H1 (cell line): ENCODE data around the gene BANF1. TPM values are rescaled to one million over a fixed set of nuclear protein-coding genes. Genes with fewer than 3 reads are reported as not detected.

Experiments used
- CTCF ChIA-PET: fragments of 300-600 bp; sonication (Branson Sonifier 250); formaldehyde crosslinking; loops from one replicate; lab custom pipeline; 2021; ENCODE audit not compliant: partially characterized antibody; lab: Charles Lee
- POLR2A ChIA-PET: fragments of 300-600 bp; sonication (Branson Sonifier 250); formaldehyde crosslinking; loops from one replicate; lab custom pipeline; 2021; ENCODE audit warnings: inconsistent platforms; ENCODE audit not compliant: partially characterized antibody; lab: Charles Lee
- DNase-seq, 2 experiments: peaks; one replicate each; pipeline versions ENCODE4 v3.0.0 to v3.0.0-alpha.2; 2010 to 2022; ENCODE audit warnings: low spot score in 2 of 2, low read depth in 1 of 2, mixed read lengths in 1 of 2
- FAIRE-seq: peaks from 2 replicates; lab custom pipeline; 2011; peaks lifted over from hg19 to GRCh38; lab: Jason Lieb, UNC
- H2AFZ ChIP-seq: 2 replicates; pipeline ENCODE4 v1.8.1; 2012; ENCODE audit warnings: low read length, inconsistent platforms
- H2AK5ac ChIP-seq: 2 replicates; pipeline ENCODE4 v1.6.1; 2013; ENCODE audit warnings: low read depth, low read length
- H2BK120ac ChIP-seq: replicated peaks from 2 replicates; pipeline ENCODE3; 2013; ENCODE audit warnings: low read depth, low read length, inconsistent platforms
- H2BK12ac ChIP-seq: 2 replicates; pipeline ENCODE4 v1.6.1; 2013; ENCODE audit warnings: low read depth, low read length
- H2BK15ac ChIP-seq: 2 replicates; pipeline ENCODE4 v1.6.1; 2013; ENCODE audit warnings: low read length
- H2BK20ac ChIP-seq: 2 replicates; pipeline ENCODE4 v1.6.1; 2013; ENCODE audit warnings: low read length
- H2BK5ac ChIP-seq: 2 replicates; pipeline ENCODE4 v1.6.1; 2013; ENCODE audit warnings: low read depth, low read length
- H3K14ac ChIP-seq: 2 replicates; pipeline ENCODE4 v1.6.1; 2013; ENCODE audit warnings: inconsistent platforms; ENCODE audit not compliant: insufficient read length
- H3K18ac ChIP-seq: 2 replicates; pipeline ENCODE4 v1.6.1; 2013; ENCODE audit warnings: low read length; ENCODE audit errors: extremely low read depth
- H3K23ac ChIP-seq: 2 replicates; pipeline ENCODE4 v1.6.1; 2013; ENCODE audit warnings: inconsistent platforms; ENCODE audit not compliant: insufficient read length
- H3K23me2 ChIP-seq: 2 replicates; pipeline ENCODE4 v1.6.1; 2013; ENCODE audit warnings: low read depth, low read length
- H3K27ac ChIP-seq: 2 replicates; pipeline ENCODE4 v1.6.1; 2011; ENCODE audit warnings: low read depth, low read length, inconsistent platforms
- H3K27me3 ChIP-seq, 4 experiments: replicated peaks in 1 of 4; 1 replicate in 1 of 4; 2 replicates in 3 of 4; pipeline versions ENCODE4 v1.6.1 to v1.8.1; 2011 to 2013; ENCODE audit warnings: low read length in 3 of 4, mild to moderate bottlenecking in 3 of 4, inconsistent platforms in 2 of 4, mixed read lengths in 2 of 4, moderate library complexity in 1 of 4; ENCODE audit not compliant: control insufficient read depth in 3 of 4, insufficient read depth in 3 of 4; ENCODE audit errors: extremely low read depth in 1 of 4
- H3K36me3 ChIP-seq, 4 experiments: 2 replicates each; pipeline versions ENCODE4 v1.6.1 to v1.8.1; 2011 to 2013; ENCODE audit warnings: mild to moderate bottlenecking in 4 of 4, low read length in 3 of 4, moderate library complexity in 2 of 4, control low read depth in 1 of 4, inconsistent platforms in 1 of 4; ENCODE audit not compliant: insufficient read depth in 4 of 4, control insufficient read depth in 2 of 4
- H3K4ac ChIP-seq: replicated peaks from 2 replicates; pipeline ENCODE3; 2013; ENCODE audit warnings: low read length, low read depth, mixed read lengths, inconsistent platforms; ENCODE audit not compliant: insufficient read length
- H3K4me1 ChIP-seq, 4 experiments: replicated peaks in 1 of 4; 1 replicate in 1 of 4; 2 replicates in 3 of 4; pipeline versions ENCODE4 v1.6.1 to v1.8.1; 2011 to 2013; ENCODE audit warnings: low read length in 3 of 4, inconsistent platforms in 2 of 4, mixed read lengths in 1 of 4; ENCODE audit not compliant: insufficient read depth in 4 of 4, control insufficient read depth in 3 of 4
- H3K4me2 ChIP-seq, 2 experiments: 2 replicates each; pipeline versions ENCODE4 v1.6.1 to v1.8.1; 2011 to 2013; ENCODE audit warnings: low read depth in 2 of 2, low read length in 2 of 2, control low read depth in 1 of 2, inconsistent platforms in 1 of 2, mild to moderate bottlenecking in 1 of 2; ENCODE audit not compliant: insufficient read depth in 1 of 2
- H3K4me3 ChIP-seq, 4 experiments: fragments of 200-600, 300-600 bp in 1 of 4; sonication (generic), shearing (Covaris generic), sonication (Bioruptor Twin) in 1 of 4; 2 replicates each; pipeline versions ENCODE4 v1.5.1 to v1.8.1; 2011 to 2016; ENCODE audit warnings: low read length in 4 of 4, low read depth in 3 of 4, control low read depth in 2 of 4, inconsistent platforms in 2 of 4, mild to moderate bottlenecking in 2 of 4, mixed read lengths in 1 of 4, moderate library complexity in 1 of 4; ENCODE audit not compliant: insufficient read depth in 2 of 4; ENCODE audit errors: extremely low read depth in 1 of 4
- H3K56ac ChIP-seq: replicated peaks from 2 replicates; pipeline ENCODE3; 2013; ENCODE audit warnings: low read depth, mild to moderate bottlenecking, mixed read lengths, low read length, inconsistent platforms; ENCODE audit not compliant: insufficient read length
- H3K79me1 ChIP-seq: 2 replicates; pipeline ENCODE4 v1.6.1; 2013; ENCODE audit warnings: low read depth, low read length, control low read depth
- H3K79me2 ChIP-seq, 2 experiments: 2 replicates each; pipeline versions ENCODE4 v1.6.1 to v1.8.1; 2012 to 2013; ENCODE audit warnings: low read length in 2 of 2, mild to moderate bottlenecking in 2 of 2, inconsistent platforms in 1 of 2; ENCODE audit not compliant: insufficient read depth in 2 of 2, control insufficient read depth in 1 of 2
- H3K9ac ChIP-seq, 4 experiments: replicated peaks in 1 of 4; 1 replicate in 1 of 4; 2 replicates in 3 of 4; pipeline versions ENCODE4 v1.6.1 to v1.8.1; 2011 to 2013; ENCODE audit warnings: low read depth in 3 of 4, low read length in 3 of 4, control low read depth in 2 of 4, mild to moderate bottlenecking in 2 of 4, moderate library complexity in 2 of 4, inconsistent platforms in 1 of 4; ENCODE audit errors: extremely low read depth in 1 of 4
- H3K9me3 ChIP-seq, 2 experiments: 2 replicates each; pipeline versions ENCODE4 v1.6.1 to v1.8.1; 2012 to 2013; ENCODE audit warnings: mild to moderate bottlenecking in 2 of 2, moderate library complexity in 2 of 2, control low read depth in 1 of 2, inconsistent platforms in 1 of 2, low read depth in 1 of 2, low read length in 1 of 2, mixed read lengths in 1 of 2; ENCODE audit not compliant: insufficient read depth in 2 of 2
- H4K20me1 ChIP-seq, 2 experiments: replicated peaks in 1 of 2; 2 replicates each; pipeline versions ENCODE3 to v1.8.1; 2011 to 2013; ENCODE audit warnings: inconsistent platforms in 2 of 2, low read length in 2 of 2, mild to moderate bottlenecking in 1 of 2; ENCODE audit not compliant: insufficient read depth in 2 of 2, control insufficient read depth in 1 of 2
- H4K5ac ChIP-seq: 2 replicates; pipeline ENCODE4 v1.6.1; 2013; ENCODE audit warnings: low read length, low read depth, mixed read lengths, inconsistent platforms; ENCODE audit not compliant: insufficient read length
- H4K8ac ChIP-seq: 2 replicates; pipeline ENCODE4 v1.8.0; 2013; ENCODE audit warnings: mild to moderate bottlenecking, moderate library complexity, low read length, inconsistent platforms; ENCODE audit not compliant: insufficient read depth; ENCODE audit errors: extremely low read depth
- H4K91ac ChIP-seq: replicated peaks from 2 replicates; pipeline ENCODE3; 2013; ENCODE audit warnings: low read length, mixed read lengths, inconsistent platforms; ENCODE audit not compliant: insufficient read length
- ASH2L ChIP-seq: fragments of 200-600, 300-600 bp; sonication (generic); IDR thresholded peaks from one replicate; pipeline ENCODE4 v1.7.1; 2017; ENCODE audit warnings: low read length
- HDAC6 ChIP-seq: IDR thresholded peaks from one replicate; pipeline ENCODE4 v1.7.1; 2012; ENCODE audit warnings: low read depth, mild to moderate bottlenecking, inconsistent platforms, low read length, moderate library complexity
- RAD21 ChIP-seq, 2 experiments: IDR thresholded peaks in 1 of 2; conservative IDR thresholded peaks in 1 of 2; 2 replicates each; pipeline ENCODE4 v1.6.1; 2011; ENCODE audit warnings: low read depth in 2 of 2, low read length in 2 of 2, improper control_type of control experiment in 1 of 2, inconsistent platforms in 1 of 2, mild to moderate bottlenecking in 1 of 2, moderate library complexity in 1 of 2
- RBBP5 ChIP-seq: IDR thresholded peaks from 2 replicates; pipeline ENCODE4 v1.7.1; 2012; ENCODE audit warnings: low read depth, mild to moderate bottlenecking, inconsistent platforms, low read length, moderate library complexity, borderline replicate concordance
- RXRA ChIP-seq: IDR thresholded peaks from 2 replicates; pipeline ENCODE4 v1.6.1; 2011; ENCODE audit warnings: low read depth, mild to moderate bottlenecking, low read length, moderate library complexity; ENCODE audit not compliant: insufficient read depth
- TAF1 ChIP-seq: IDR thresholded peaks from 2 replicates; pipeline ENCODE4 v1.6.1; 2011; ENCODE audit warnings: mild to moderate bottlenecking, low read depth, low read length
- TBP ChIP-seq: IDR thresholded peaks from 2 replicates; pipeline ENCODE4 v1.6.1; 2011; ENCODE audit warnings: low read depth, low read length, improper control_type of control experiment
- TCF12 ChIP-seq: IDR thresholded peaks from 2 replicates; pipeline ENCODE4 v1.6.1; 2011; ENCODE audit warnings: low read depth, mild to moderate bottlenecking, low read length
- TEAD4 ChIP-seq: IDR thresholded peaks from 2 replicates; pipeline ENCODE4 v1.6.1; 2012; ENCODE audit warnings: low read depth, low read length, inconsistent platforms, mixed read lengths
- WGBS, 2 experiments: shearing (Covaris generic) in 1 of 2; methylation state at CpG; one replicate each; pipeline versions ENCODE4 v1.1.6 to v1.1.7; 2013 to 2015; ENCODE audit warnings: low lambda C conversion rate in 2 of 2, mixed read lengths in 2 of 2, inconsistent platforms in 1 of 2, low coverage in 1 of 2, missing lambda C conversion rate in 1 of 2; ENCODE audit not compliant: insufficient replicate concordance in 2 of 2, insufficient coverage in 1 of 2, insufficient read length in 1 of 2; ENCODE audit errors: extremely low coverage in 1 of 2, missing lambda C conversion rate in 1 of 2; 5-methylcytosine and 5-hydroxymethylcytosine counted together
- polyA plus RNA-seq, 7 experiments: library from polyadenylated mRNA; depleted of rRNA in 3 of 7; stranded (reverse) in 5 of 7; unstranded in 2 of 7; fragments of >200 nt in 5 of 7; fragments of 200-250 nt in 2 of 7; gene quantifications; 1 replicate in 5 of 7; 2 replicates in 1 of 7; 4 replicates in 1 of 7; pipeline versions ENCODE4 v1.2.1 to v1.2.3, GENCODE V29; 2011 to 2013; ENCODE audit warnings: missing spikeins in 2 of 7, mixed read lengths in 2 of 7
- total RNA-seq: library from RNA; stranded (reverse); fragmentation: NEBNext Ultra II Directional; extraction: Animal tissue kit (Norgen Biotek cat#: 25700); gene quantifications from 2 replicates; pipeline ENCODE4 v1.2.1, GENCODE V29; 2021

BANF1 gene
- total and polyA plus RNA-seq, 2 of the 8 experiments (the other 6 are each of a cell fraction or from before 2014, with no cell fraction given), result 330 to 467 TPM

DNA sequence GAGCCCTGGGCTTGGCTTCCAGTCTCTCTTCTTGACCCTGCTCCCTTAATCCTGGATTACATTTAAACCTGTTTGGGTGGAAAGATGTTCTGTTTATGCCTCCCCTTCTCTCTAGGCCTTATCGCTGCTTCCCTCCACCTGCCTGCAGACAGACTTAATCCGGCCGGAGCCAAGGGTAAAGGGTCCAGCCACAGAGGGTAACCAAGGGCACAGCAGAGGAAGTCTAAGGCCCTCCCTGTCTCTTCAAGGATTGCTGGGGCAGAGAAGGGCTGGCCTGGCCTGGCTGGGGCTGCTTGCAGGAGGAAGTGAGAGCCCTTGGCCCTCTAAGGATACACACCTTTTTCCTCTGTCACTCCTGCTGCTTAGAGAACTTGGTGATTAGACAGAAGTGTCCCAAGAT is 44.6 kb downstream of the BANF1 start:
- ChIA-PET POLR2A (interaction anchor here (0.9 to 1.5 kb wide), 4 partner anchors 13 to 187 kb away, joined by 3 to 6 read pairs (median 4); partner anchors contain the start of gene BANF1), CTCF (interaction anchor here (0.9 to 5.7 kb wide), 8 partner anchors 16 to 267 kb away, joined by 3 to 34 read pairs (median 6); partner anchors contain the start of gene CST6)
- Histone ChIP-seq H2AK5ac (no peak overlapping the region), H3K9me3 (peaks cover 0 to 10% of the 10 kb centered on the region in 2 experiments; a peak in 1 of 4 replicates), H3K36me3 (peaks cover 0 to 17% (median 6%) of the 10 kb centered on the region in 4 experiments; a peak in 4 of 8 replicates), H4K91ac (no peak overlapping the region), H2BK20ac (no peak overlapping the region), H2BK5ac (no peak overlapping the region), H4K5ac (no peak overlapping the region), H3K56ac (no peak overlapping the region), H3K27ac (no peak overlapping the region), H3K4ac (no peak overlapping the region), H2BK120ac (no peak overlapping the region), H3K18ac (no peak overlapping the region), H2AFZ (no peak overlapping the region), H3K27me3 (no peaks in the 10 kb centered on the region), H4K8ac (no peak overlapping the region), H3K79me1 (peaks cover 9% of the 10 kb centered on the region), H3K4me3 (no peak overlapping the region), H2BK12ac (no peak overlapping the region), H3K23me2 (peaks cover 10% of the 10 kb centered on the region; the same call in 1 of the 2 replicates), H3K14ac (no peak overlapping the region), H2BK15ac (no peak overlapping the region), H3K23ac (no peak overlapping the region), H3K9ac (no peak overlapping the region), H4K20me1 (peaks cover 0 to 4% of the 10 kb centered on the region in 2 experiments), H3K4me2 (no peak overlapping the region), H3K79me2 (peaks cover 0 to 13% of the 10 kb centered on the region in 2 experiments; a peak in 1 of 4 replicates), H3K4me1 (peaks cover 0 to 28% (median 21%) of the 10 kb centered on the region in 4 experiments; a peak in 6 of 7 replicates)
- DNase-seq, result no peak
- WGBS, 2 experiments, result 94% methylated on average over 3 of the region's 3 CpGs; no CpG with 5 or more reads in 1 of the 2 experiments
- no peak for FAIRE-seq
- no peak for TF ChIP-seq RBBP5
- TF ChIP-seq TEAD4, result no peak
- TF ChIP-seq TBP, result no peak
- TF ChIP-seq TCF12, result no peak
- no peak for TF ChIP-seq RAD21 (IDR thresholded peaks at IDR 0.05 in 1 of 2, conservative IDR thresholded peaks at IDR 0.05 in 1 of 2; ENCODE audit: low read depth in 2 of 2, low read length in 2 of 2)
- no peak for TF ChIP-seq TAF1
- TF ChIP-seq RXRA, result no peak
- no peak for TF ChIP-seq ASH2L
- TF ChIP-seq HDAC6, result no peak
